Naive thymus-derived CD8-positive, alpha-beta T cell (primary cell): ENCODE data around the gene PLA2G12A. TPM values are rescaled to one million over a fixed set of nuclear protein-coding genes. Genes with fewer than 3 reads are reported as not detected.
"Not testable (repeated sequence)": the region's sequence is repeated elsewhere in the genome, so short reads cannot be mapped to it uniquely, and the experiment has no call there.

Experiments
- ATAC-seq, 2 donors: fragments of 150-1000 bp; cut with Tn5 transposase in 1 of 2; sonication (Bioruptor Pico), chemical (Tn5 transposase) in 1 of 2; 1 replicate in 1 of 2; 2 replicates in 1 of 2; pipeline ENCODE4 v1.10.0; 2021; ENCODE audit warnings: mild to moderate bottlenecking in 2 of 2, moderate library complexity in 2 of 2
- POLR2A ChIA-PET: fragments of 350-600 bp; sonication (Branson Sonifier 250); formaldehyde crosslinking; loops from one replicate; lab custom pipeline; 2021; ENCODE audit warnings: antibody characterized with exemption; lab: Charles Lee
- DNase-seq, 10 donors: peaks; one replicate each; pipeline versions ENCODE4 v3.0.0 to v3.0.0-alpha.2; 2020 to 2022
- H3K27ac Mint-ChIP-seq, 10 donors: one replicate each; pipeline ENCODE4 v1.8.0; 2020 to 2022; ENCODE audit warnings: mild to moderate bottlenecking in 10 of 10, mixed read lengths in 10 of 10, moderate library complexity in 4 of 10, inconsistent platforms in 1 of 10
- H3K27me3 Mint-ChIP-seq, 5 donors: one replicate each; pipeline ENCODE4 v1.8.0; 2021 to 2022; ENCODE audit warnings: mixed read lengths in 5 of 5
- H3K36me3 Mint-ChIP-seq, 3 donors: one replicate each; pipeline ENCODE4 v1.8.0; 2020 to 2022; ENCODE audit warnings: mixed read lengths in 3 of 3, mild to moderate bottlenecking in 2 of 3, inconsistent platforms in 1 of 3
- H3K4me1 Mint-ChIP-seq, 4 donors: one replicate each; pipeline ENCODE4 v1.8.0; 2021 to 2022; ENCODE audit warnings: mixed read lengths in 4 of 4
- H3K4me3 Mint-ChIP-seq, 10 donors: one replicate each; pipeline ENCODE4 v1.8.0; 2020 to 2022; ENCODE audit warnings: mild to moderate bottlenecking in 10 of 10, mixed read lengths in 10 of 10, moderate library complexity in 6 of 10, inconsistent platforms in 1 of 10
- H3K9me3 Mint-ChIP-seq, 9 donors: one replicate each; pipeline ENCODE4 v1.8.0; 2020 to 2022; ENCODE audit warnings: mixed read lengths in 9 of 9, mild to moderate bottlenecking in 3 of 9, inconsistent platforms in 1 of 9, moderate library complexity in 1 of 9
- polyA plus RNA-seq, 3 donors: library from polyadenylated mRNA; unstranded; fragments of 300-500 nt; fragmentation: Illumina TruSeq; gene quantifications; one replicate each; pipeline ENCODE4 v1.2.3, GENCODE V29; 2021
- total RNA-seq, 8 experiments: library from RNA in 2 of 8; stranded (reverse) in 2 of 8; gene quantifications; one replicate each; pipeline ENCODE4 v1.2.3 and lab custom pipeline; 2021 to 2026

The PLA2G12A gene
- total and polyA plus RNA-seq, 5 experiments from 2014 or later = 16.0 to 56.9 (median 51.6) TPM

DNA sequence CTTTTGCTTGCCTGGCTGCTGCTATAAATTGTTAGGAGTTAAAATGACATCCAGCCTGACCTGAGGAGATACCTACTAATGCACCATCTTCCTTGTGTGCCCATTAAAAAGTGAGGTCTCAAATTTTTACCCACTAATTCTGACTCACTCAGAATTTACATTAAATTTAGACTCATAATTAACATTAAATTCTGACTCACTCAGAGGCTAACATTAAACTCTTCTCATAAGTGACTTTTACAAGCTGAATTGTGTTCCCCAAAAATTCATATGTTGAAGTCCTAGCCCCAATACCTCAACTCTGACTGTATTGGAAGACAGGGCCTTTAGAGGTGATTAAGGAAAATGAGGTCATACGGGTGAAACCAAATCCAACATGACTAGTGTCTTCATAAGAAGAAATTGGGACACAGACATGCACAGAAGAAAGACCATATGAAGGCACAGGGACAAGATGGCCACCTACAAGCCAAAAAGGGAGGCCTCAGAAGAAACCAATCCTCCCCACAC is 38.4 kb downstream of the PLA2G12A start:
- Mint-ChIP-seq H3K27me3 (no peaks in the 10 kb centered on the region), H3K4me3 (peak overlapping the region in 9 of 10 donors; percentile 4 to 78 (median 65)), H3K9me3 (no peaks in the 10 kb centered on the region), H3K4me1 (peaks cover 21 to 45% (median 30%) of the 10 kb centered on the region in 4 donors), H3K27ac (peak overlapping the region; percentile 74 to 94 (median 88)), H3K36me3 (peaks cover 7 to 74% (median 21%) of the 10 kb centered on the region in 3 donors)
- DNase-seq = no peak
- ATAC-seq = no peak
- POLR2A ChIA-PET = interaction anchor here (0.6 to 2.9 kb wide), 5 partner anchors 10 to 43 kb away, joined by 3 to 13 read pairs (median 3); partner anchors contain the start of gene PLA2G12A

DNA sequence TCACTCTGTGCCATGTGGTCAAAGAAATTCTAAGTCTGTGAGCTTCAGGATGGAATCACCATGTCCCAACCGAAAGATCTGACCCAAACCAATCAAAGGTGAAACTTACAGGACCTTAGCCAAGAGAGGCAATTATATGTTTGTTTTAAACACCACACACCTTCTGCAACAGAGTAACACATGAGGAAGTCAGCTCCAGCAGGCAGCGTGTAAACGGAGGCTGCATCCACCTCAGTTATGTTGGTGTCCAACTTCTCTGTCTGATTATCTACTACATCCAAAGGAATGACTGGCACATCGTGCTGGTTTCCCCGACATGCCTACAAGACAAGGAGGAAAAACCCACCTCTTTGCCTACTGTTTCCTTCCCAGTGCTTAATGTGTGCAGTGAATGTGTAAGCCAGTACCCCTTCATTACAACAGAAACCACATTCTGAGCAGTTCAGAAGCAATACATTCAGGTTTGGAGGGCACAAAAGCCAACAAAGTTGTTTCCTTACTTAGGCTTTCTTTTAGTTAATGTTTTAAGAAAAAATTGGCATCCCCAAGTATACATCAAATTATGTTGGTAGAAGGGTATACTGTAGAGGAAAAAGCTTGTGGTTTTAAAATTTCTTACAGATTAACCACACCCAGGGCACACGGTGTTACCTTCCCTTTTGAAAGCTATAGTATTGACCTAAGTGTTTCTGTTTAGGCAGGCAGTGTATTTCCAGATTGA is 39.0 kb downstream of the PLA2G12A start:
- POLR2A ChIA-PET = interaction anchor here (0.6 to 2.9 kb wide), 7 partner anchors 10 to 43 kb away, joined by 3 to 13 read pairs (median 3); partner anchors contain the start of genes CASP6 and PLA2G12A
- Mint-ChIP-seq H3K4me3 (peak overlapping the region; percentile 33 to 78 (median 64)), H3K9me3 (no peaks in the 10 kb centered on the region), H3K36me3 (peaks cover 7 to 73% (median 23%) of the 10 kb centered on the region in 3 donors), H3K27me3 (no peaks in the 10 kb centered on the region), H3K4me1 (peaks cover 21 to 43% (median 30%) of the 10 kb centered on the region in 4 donors), H3K27ac (peak overlapping the region; percentile 74 to 94 (median 88))
- peak; percentile 86 to 96 for ATAC-seq
- DNase-seq = peak in 3 of 10 donors; percentile 34 to 60 (median 57)

DNA sequence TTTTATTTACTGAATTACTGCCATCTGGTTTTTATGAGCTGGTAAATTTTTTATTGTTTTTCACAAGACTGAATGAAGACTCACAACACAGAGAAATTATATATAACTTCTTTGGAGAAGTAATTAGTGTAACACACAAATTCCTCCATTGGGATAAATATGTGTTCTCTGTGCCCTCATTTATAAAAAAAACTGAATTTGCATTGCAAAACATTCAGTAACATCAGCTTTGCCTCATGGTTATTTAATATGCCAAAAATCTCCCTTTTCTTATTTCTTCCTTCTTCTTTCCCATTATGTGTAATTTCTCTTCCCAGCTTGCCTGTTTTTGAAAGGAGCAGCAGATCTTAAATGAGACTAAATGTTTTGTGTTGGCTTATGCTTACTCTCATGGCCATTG is 45.1 kb downstream of the PLA2G12A start:
- DNase-seq = no peak
- H3K27me3 Mint-ChIP-seq = no peaks in the 10 kb centered on the region
- peak overlapping the region in 7 of 10 donors; percentile 23 to 87 (median 70) for H3K27ac Mint-ChIP-seq
- POLR2A ChIA-PET = interaction anchor here (0.8 kb wide), 1 partner anchor 21 kb away, joined by 3 read pairs; no protein-coding TSS in a partner anchor
- H3K4me1 Mint-ChIP-seq = peaks cover 14 to 29% (median 17%) of the 10 kb centered on the region in 4 donors
- no peak for ATAC-seq
- H3K36me3 Mint-ChIP-seq = peaks cover 11 to 84% (median 42%) of the 10 kb centered on the region in 3 donors
- no peak overlapping the region for H3K4me3 Mint-ChIP-seq
- no peaks in the 10 kb centered on the region for H3K9me3 Mint-ChIP-seq

- H3K27me3 Mint-ChIP-seq = no peaks in the 10 kb centered on the region
- DNase-seq (no peak), ATAC-seq (no peak)
- no peak overlapping the region for H3K4me3 Mint-ChIP-seq
- H3K4me1 Mint-ChIP-seq = peaks cover 14 to 35% (median 17%) of the 10 kb centered on the region in 4 donors
- H3K36me3 Mint-ChIP-seq = peaks cover 11 to 75% (median 45%) of the 10 kb centered on the region in 3 donors
- H3K9me3 Mint-ChIP-seq = no peaks in the 10 kb centered on the region
- H3K27ac Mint-ChIP-seq = peak overlapping the region in 8 of 10 donors; percentile 1 to 79 (median 32)
- POLR2A ChIA-PET = no interaction called here
Measured at GRCh38 chr4:109683621-109684253, 46.1 kb downstream of the PLA2G12A start.

GRCh38 chr4:109682875-109683274 is 47.0 kb downstream of the PLA2G12A start:
- ATAC-seq (no peak), DNase-seq (no peak)
- H3K4me1 Mint-ChIP-seq = peaks cover 14 to 34% (median 17%) of the 10 kb centered on the region in 4 donors
- no peaks in the 10 kb centered on the region for H3K9me3 Mint-ChIP-seq
- POLR2A ChIA-PET = interaction anchor here (0.7 kb wide), 1 partner anchor 1063 kb away, joined by 4 read pairs; no protein-coding TSS in a partner anchor
- no peaks in the 10 kb centered on the region for H3K27me3 Mint-ChIP-seq
- H3K36me3 Mint-ChIP-seq = peaks cover 11 to 71% (median 44%) of the 10 kb centered on the region in 3 donors
- peak overlapping the region in 7 of 10 donors; percentile 12 to 79 (median 47) for H3K27ac Mint-ChIP-seq
- no peak overlapping the region for H3K4me3 Mint-ChIP-seq

- H3K4me1 Mint-ChIP-seq = peaks cover 17 to 49% (median 28%) of the 10 kb centered on the region in 4 donors
- POLR2A ChIA-PET = interaction anchor here (0.6 to 0.7 kb wide), 2 partner anchors 10 to 14 kb away, joined by 3 read pairs; no protein-coding TSS in a partner anchor
- peaks cover 4 to 46% (median 34%) of the 10 kb centered on the region in 3 donors for H3K36me3 Mint-ChIP-seq
- peak overlapping the region in 1 of 10 donors; percentile 62 for H3K27ac Mint-ChIP-seq
- H3K27me3 Mint-ChIP-seq, ATAC-seq, H3K9me3 Mint-ChIP-seq, H3K4me3 Mint-ChIP-seq, DNase-seq: not testable (repeated sequence)
Measured at GRCh38 chr4:109678925-109679324, 50.9 kb downstream of the PLA2G12A start.

DNA sequence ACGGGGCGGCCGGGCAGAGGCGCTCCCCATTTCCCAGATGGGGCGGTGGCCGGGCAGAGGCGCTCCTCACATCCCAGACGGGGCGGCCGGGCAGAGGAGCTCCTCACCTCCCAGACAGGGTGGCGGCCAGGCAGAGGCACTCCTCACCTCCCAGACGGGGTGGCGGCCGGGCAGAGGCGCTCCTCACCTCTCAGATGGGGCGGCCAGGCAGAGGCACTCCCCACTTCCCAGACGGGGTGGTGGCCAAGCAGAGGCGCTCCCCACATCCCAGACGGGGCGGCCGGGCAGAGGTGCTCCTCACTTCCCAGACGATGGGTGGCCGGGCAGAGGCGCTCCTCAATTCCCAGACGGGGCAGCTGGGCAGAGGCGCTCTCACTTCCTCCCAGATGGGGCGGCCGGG is 51.4 kb downstream of the PLA2G12A start:
- not testable (repeated sequence) for H3K27ac Mint-ChIP-seq, H3K4me3 Mint-ChIP-seq, H3K27me3 Mint-ChIP-seq, ATAC-seq, DNase-seq, H3K9me3 Mint-ChIP-seq
- Mint-ChIP-seq H3K4me1 (peaks cover 14 to 52% (median 26%) of the 10 kb centered on the region in 4 donors), H3K36me3 (peaks cover 4 to 46% (median 36%) of the 10 kb centered on the region in 3 donors)
- POLR2A ChIA-PET = interaction anchor here (0.6 to 0.7 kb wide), 2 partner anchors 10 to 14 kb away, joined by 3 read pairs; no protein-coding TSS in a partner anchor

GRCh38 chr4:109676886-109677285 is 53.0 kb downstream of the PLA2G12A start:
- POLR2A ChIA-PET = interaction anchor here (1.1 kb wide), 1 partner anchor 34 kb away, joined by 3 read pairs; no protein-coding TSS in a partner anchor
- Mint-ChIP-seq H3K27ac (peak overlapping the region in 8 of 10 donors; percentile 10 to 84 (median 44)), H3K36me3 (peaks cover 4 to 37% (median 28%) of the 10 kb centered on the region in 3 donors), H3K27me3 (no peaks in the 10 kb centered on the region), H3K4me3 (no peak overlapping the region), H3K4me1 (peaks cover 5 to 47% (median 18%) of the 10 kb centered on the region in 4 donors), H3K9me3 (peaks cover 0 to under 1% (median 0%) of the 10 kb centered on the region in 9 donors)
- ATAC-seq (peak; percentile 29 to 30), DNase-seq (no peak)

DNA sequence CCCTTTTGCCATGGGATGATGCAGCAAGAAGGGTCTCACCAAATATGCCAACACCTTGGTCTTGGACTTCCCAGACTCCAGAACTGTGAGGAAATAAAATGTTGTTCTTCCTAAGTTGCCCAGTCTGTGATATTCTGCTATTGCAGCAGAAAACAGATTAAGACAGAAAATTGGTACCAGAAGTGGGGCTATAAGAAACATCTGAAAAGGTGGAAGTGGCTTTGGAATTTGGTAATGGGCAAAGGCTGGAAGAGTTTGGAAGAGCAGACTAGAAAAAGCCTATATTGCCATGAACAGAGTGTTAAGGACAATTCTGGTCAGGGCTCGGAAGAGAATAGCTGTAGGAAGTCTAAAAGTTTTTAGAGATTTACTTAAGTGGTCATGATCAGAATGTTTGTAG is 54.0 kb downstream of the PLA2G12A start:
- Mint-ChIP-seq H3K9me3 (peaks cover 0 to 10% (median 7%) of the 10 kb centered on the region in 9 donors), H3K36me3 (peaks cover 7 to 39% (median 35%) of the 10 kb centered on the region in 3 donors), H3K4me1 (peaks cover 8 to 50% (median 17%) of the 10 kb centered on the region in 4 donors), H3K27me3 (no peaks in the 10 kb centered on the region), H3K4me3 (no peak overlapping the region), H3K27ac (peak overlapping the region in 9 of 10 donors; percentile 3 to 83 (median 44))
- no peak for DNase-seq
- POLR2A ChIA-PET = no interaction called here
- ATAC-seq = no peak

- Mint-ChIP-seq H3K27me3 (no peaks in the 10 kb centered on the region), H3K4me1 (peaks cover 8 to 47% (median 17%) of the 10 kb centered on the region in 4 donors), H3K27ac (peak overlapping the region in 4 of 10 donors; percentile 41 to 71 (median 49)), H3K9me3 (peaks cover 0 to 11% (median 7%) of the 10 kb centered on the region in 9 donors), H3K4me3 (no peak overlapping the region), H3K36me3 (peaks cover 7 to 37% (median 36%) of the 10 kb centered on the region in 3 donors)
- POLR2A ChIA-PET = no interaction called here
- no peak for ATAC-seq
- no peak for DNase-seq
Measured at GRCh38 chr4:109675181-109675580, 54.7 kb downstream of the PLA2G12A start.

GRCh38 chr4:109673303-109673702 is 56.6 kb downstream of the PLA2G12A start:
- ATAC-seq (no peak), DNase-seq (no peak)
- peaks cover 20 to 56% (median 33%) of the 10 kb centered on the region in 4 donors for H3K4me1 Mint-ChIP-seq
- H3K27me3 Mint-ChIP-seq = no peaks in the 10 kb centered on the region
- H3K27ac Mint-ChIP-seq = peak overlapping the region in 1 of 10 donors; percentile 53
- H3K36me3 Mint-ChIP-seq = peaks cover 7 to 34% (median 31%) of the 10 kb centered on the region in 3 donors
- H3K9me3 Mint-ChIP-seq = peaks cover 0 to 11% (median 7%) of the 10 kb centered on the region in 9 donors
- POLR2A ChIA-PET = no interaction called here
- H3K4me3 Mint-ChIP-seq = no peak overlapping the region
